Daoy (cell line): Measurements from ENCODE around the gene SYNE4. TPM values are rescaled to one million over a fixed set of nuclear protein-coding genes. Genes with fewer than 3 reads are reported as not detected.
A peak's percentile ranks its signal among the peaks of the same experiment; 100 is the strongest.
"Not testable (repeated sequence)": the region's sequence is repeated elsewhere in the genome, so short reads cannot be mapped to it uniquely, and the experiment has no call there.

Source experiments
- DNase-seq: peaks from one replicate; pipeline ENCODE4 v3.0.0-alpha.2; 2015; ENCODE audit warnings: low read depth
- total RNA-seq: library from RNA; depleted of rRNA; stranded (reverse); fragments of >200 nt; shearing (Covaris generic); gene quantifications from 2 replicates; pipeline ENCODE4 v1.2.3, GENCODE V29; 2014

SYNE4 gene
- total RNA-seq, 1 experiment from 2014 or later = not detected

- no peak for DNase-seq
Observed at GRCh38 chr19:35990156-35990555, 18.5 kb downstream of the SYNE4 start.

GRCh38 chr19:35988824-35989223 lies 19.8 kb downstream of the SYNE4 start:
- DNase-seq = no peak

- no peak for DNase-seq
Observed at GRCh38 chr19:35987571-35987896, 21.1 kb downstream of the SYNE4 start.

GRCh38 chr19:35986664-35987570 lies 21.7 kb downstream of the SYNE4 start:
- DNase-seq = peak; percentile 51

GRCh38 chr19:35986111-35986510 lies 22.5 kb downstream of the SYNE4 start:
- no peak for DNase-seq

- DNase-seq = no peak
Observed at GRCh38 chr19:35983177-35983576, 25.4 kb downstream of the SYNE4 start.

- not testable (repeated sequence) for DNase-seq
Observed at GRCh38 chr19:35980997-35981396, 27.6 kb downstream of the SYNE4 start.

- no peak for DNase-seq
Observed at GRCh38 chr19:35978832-35979365, 29.7 kb downstream of the SYNE4 start.

- DNase-seq = no peak
Observed at GRCh38 chr19:35978271-35978670, 30.3 kb downstream of the SYNE4 start.

GRCh38 chr19:35977446-35978222 lies 31.0 kb downstream of the SYNE4 start:
- DNase-seq = peak; percentile 55

GRCh38 chr19:35975608-35976214 lies 32.9 kb downstream of the SYNE4 start:
- DNase-seq = peak; percentile 37

- DNase-seq = no peak
Observed at GRCh38 chr19:35973487-35973886, 35.1 kb downstream of the SYNE4 start.

- DNase-seq = no peak
Observed at GRCh38 chr19:35966771-35967170, 41.8 kb downstream of the SYNE4 start.

GRCh38 chr19:35963514-35963913 lies 45.1 kb downstream of the SYNE4 start:
- peak; percentile 73 for DNase-seq

GRCh38 chr19:35960432-35960972 lies 48.1 kb downstream of the SYNE4 start:
- no peak for DNase-seq

- no peak for DNase-seq
Observed at GRCh38 chr19:35959968-35960320, 48.7 kb downstream of the SYNE4 start.

- DNase-seq = no peak
Observed at GRCh38 chr19:35959040-35959967, 49.3 kb downstream of the SYNE4 start.

- no peak for DNase-seq
Observed at GRCh38 chr19:35958660-35959039, 50.0 kb downstream of the SYNE4 start.

- not testable (repeated sequence) for DNase-seq
Observed at GRCh38 chr19:35957411-35957810, 51.2 kb downstream of the SYNE4 start.

GRCh38 chr19:35955881-35956634 lies 52.6 kb downstream of the SYNE4 start:
- DNase-seq = no peak
